SKM-1 treated with dmso at 0.1 percent for 144 hours (cell line): ENCODE measurements around the gene TPM3.
"Not testable (repeated sequence)": the region's sequence is repeated elsewhere in the genome, so short reads cannot be mapped to it uniquely, and the experiment has no call there.

Experiments
- DNase-seq: peaks from one replicate; lab custom pipeline; 2025; ENCODE audit not compliant: unreplicated experiment; lab: John Stamatoyannopoulos, UW

The TPM3 gene

DNA sequence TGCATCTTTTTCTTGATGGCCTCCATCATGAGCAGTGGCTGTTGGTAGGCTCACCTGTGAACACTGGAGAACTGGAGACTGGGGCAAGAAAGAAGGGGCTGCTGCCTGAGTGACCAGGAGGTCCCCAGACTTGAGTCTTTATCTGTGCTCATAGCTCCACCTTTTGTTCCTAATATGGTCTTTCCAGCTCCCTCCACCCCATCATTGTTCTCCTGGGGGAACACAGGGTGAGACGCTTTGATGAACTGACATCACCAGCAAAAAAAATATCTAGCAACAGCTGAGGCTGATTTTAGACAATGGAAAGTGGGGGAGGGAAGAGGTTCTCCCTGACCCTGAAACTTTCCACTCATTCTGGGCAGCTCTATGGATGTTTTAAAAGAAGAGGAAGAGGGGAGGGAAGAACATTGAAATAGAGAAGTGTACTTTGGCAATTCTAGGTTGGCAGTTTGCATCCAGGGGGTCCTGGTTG is at the start of gene TPM3:
Gene TPM3, minus strand, starts transcription at position 111 of the 472 bp plus-strand sequence. Its CDS starts 82 bp downstream, at position 29.
- peak; percentile 71 for DNase-seq

DNA sequence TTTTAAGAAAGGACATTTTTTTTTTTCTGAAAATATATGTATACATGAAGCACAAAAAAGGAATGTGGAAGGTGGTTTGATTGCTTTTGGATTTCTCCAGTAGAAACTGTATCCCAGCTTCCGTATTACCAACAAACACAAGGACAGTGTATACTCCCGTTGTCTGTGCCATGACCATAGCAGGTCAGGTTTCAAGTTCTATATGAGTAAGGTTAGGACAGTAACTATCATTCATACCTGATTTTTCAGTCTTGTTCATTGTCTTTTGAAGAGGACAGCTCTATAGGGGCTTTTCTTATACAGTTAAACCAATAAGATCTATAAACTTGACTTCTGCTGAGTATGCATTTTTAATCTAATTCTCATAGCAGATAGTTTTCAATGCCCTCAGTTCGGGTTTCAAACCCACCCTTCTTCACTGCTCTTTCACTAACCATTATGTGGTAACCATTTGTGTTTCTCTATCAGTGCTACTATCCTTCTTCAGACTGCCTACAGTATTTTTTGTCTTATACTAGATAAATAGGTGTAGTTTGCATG is 48.5 kb upstream of the TPM3 start:
- DNase-seq = no peak

DNA sequence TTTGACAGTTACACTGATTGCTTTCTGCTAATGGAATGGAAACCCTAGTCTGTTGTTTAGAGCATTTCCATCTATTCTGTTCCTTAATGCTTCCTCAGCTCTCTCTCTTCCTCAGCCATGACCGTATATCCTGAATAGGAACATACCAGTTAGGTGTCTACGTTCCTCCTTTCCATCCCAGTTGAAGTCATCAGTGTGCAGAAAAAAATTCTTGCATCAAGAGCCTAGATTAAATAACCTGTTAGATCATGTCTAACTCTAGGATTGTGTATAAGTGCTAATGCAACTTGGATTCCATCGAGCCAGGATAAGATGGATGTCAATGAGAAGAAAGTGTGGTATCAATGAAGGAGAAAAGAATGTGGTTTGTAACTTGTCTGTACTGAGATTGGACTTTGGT is 47.6 kb upstream of the TPM3 start:
- no peak for DNase-seq

DNA sequence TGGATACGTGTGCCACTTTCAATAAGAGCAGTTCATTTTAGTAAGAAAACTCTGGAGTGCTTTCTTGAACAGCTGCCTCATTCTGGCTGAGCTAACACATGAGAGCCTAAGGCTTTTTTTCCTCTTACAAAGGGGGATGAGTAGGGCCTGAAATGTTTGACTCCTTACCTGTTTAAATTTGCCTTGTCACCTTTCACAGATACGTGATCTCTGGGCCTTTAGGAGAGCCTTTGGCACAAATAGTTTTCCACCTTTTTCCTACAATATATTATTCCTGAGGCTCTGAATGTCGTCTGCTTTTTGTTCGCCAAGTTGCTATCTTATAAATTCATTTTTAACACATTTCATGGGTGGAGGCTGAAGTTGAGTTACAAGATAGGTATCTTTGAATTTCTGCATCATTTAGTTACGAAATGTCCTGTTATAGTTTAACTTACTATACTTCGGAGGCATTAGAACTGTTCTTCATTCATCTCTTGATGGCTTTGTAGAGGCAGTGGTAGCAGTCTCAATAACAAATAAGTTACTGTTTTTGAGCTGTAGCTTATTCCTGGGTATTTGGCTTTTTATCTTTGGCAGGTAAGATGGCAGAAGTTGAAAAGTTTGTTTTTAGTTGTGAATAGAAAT is 46.1 kb upstream of the TPM3 start:
- no peak for DNase-seq

DNA sequence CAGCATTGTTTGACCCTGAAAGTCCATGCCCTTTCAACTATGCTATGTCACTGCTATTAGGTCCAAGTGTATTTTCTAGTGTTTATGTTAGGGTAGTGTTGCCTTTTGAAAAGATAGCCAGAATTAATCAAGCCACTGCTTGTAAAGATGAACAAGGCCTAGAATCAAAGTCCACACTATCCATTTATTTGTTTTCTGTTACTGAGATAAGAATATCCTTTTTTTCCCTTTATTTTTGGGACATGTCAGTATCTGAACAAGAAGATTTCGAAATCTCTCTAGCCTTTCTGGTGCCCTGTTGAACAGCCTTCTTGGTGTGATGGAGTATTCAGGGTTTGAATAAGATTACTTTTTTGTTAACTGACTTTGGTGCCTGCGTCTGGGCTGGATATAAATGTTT is 45.5 kb upstream of the TPM3 start:
- no peak for DNase-seq

DNA sequence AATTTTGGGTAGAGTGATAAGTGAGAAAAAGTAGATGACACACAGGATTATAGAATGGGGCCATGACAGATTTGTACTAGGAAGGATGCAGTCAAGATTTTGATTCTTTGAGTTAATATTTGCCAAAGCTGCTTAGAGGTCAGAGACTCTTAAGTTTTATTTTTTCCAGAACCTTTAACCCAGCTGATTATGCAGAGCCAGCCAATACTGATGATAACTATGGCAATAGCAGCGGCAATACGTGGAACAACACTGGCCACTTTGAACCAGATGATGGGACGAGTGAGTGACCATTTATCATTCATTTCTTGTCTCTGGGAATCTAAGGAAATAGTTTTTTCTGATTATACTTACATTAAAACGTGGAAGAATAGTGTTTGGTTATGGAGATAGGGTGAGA is 45.0 kb upstream of the TPM3 start:
- DNase-seq = no peak

DNA sequence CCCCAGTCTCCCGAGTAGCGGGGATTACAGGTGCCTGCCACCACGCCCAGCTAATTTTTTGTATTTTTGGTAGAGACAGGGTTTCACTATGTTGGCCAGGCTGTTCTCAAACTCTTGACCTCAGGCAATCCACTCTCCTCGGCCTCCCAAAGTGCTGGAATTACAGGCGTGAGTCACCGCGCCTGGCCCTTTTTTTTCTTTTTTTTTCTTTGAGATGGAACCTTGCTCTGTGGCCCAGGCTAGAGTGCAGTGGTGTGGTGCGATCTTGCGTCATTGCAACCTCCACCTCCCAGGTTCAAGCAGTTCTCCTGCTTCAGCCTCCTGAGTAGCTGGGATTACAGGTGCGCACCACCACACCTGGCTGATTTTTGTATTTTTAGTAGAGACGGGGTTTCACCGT is 41.2 kb upstream of the TPM3 start:
- DNase-seq = not testable (repeated sequence)

DNA sequence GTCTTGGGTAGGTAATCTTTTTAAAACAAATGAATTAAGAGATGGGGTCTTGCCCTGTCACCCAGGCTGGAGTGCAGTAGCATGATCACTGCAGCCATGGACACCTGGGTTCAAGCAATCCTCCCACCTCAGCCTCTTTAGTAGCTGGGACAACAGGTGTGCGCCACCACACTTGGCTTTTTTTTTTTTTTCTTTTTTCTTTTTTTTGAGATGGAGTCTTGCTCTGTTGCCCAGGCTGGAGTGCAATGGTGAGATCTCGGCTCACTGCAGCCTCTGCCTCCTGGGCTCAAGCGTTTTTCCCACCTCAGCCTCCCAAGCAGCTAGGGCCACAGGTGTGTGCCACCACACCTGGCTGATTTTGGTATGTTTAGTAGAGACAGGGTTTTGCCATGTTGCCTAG is 39.2 kb upstream of the TPM3 start:
- not testable (repeated sequence) for DNase-seq

DNA sequence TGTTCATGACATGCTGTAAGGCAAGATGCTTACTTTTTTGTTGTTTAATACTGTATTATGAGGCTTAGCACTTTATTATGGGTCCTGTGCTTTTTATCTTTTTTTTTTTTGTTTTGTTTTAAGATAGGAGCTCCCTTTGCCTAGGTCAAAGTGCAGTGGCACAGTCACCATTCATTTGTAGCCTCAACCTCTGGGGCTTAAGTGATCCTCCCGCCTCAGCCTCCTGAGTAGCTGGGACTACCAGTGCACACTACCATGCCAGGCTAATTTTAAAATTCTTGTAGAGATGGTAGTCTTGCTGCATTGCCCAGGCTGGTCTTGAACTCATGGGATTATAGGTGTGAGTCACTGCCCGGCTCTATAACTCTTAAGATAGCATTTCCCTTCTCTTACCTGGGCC is 33.5 kb upstream of the TPM3 start:
- no peak for DNase-seq

DNA sequence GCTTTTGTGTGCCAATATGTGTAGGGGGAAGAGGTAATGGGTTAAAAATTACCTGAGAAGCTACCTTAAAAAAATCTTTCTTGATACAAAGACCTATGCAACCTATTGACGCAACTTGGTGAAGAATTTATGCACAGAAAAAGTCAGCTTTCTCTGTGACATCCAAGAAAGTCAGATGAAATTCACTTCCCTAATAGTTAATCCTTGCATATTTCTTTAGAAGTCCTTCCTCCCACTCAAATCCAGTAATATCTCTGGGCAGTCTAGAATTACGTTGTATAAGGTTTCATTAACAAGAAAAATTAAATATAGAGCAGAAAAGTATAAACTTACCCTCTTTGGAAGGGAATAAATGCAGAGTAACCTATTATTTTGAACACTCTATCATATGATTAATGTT is 31.7 kb upstream of the TPM3 start:
- DNase-seq = no peak

DNA sequence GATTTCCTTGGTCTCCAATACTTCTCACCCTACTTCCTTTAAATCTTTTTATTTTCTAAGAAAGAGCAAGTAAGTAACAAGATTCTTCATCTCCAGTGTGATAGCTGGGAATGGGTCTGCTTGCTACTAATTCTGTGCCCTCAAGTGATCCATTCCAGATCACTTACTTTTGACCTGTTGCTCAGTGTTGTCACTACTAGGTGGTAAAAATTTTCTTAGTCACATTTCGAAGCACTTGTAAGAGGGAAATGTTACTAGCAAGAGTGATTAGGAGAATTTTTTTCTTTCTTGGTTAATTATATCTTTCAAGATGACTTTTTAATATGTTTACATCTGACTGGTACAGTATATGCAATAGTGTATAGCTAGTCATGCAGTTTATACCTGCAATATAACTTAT is 31.0 kb upstream of the TPM3 start:
- DNase-seq = no peak

DNA sequence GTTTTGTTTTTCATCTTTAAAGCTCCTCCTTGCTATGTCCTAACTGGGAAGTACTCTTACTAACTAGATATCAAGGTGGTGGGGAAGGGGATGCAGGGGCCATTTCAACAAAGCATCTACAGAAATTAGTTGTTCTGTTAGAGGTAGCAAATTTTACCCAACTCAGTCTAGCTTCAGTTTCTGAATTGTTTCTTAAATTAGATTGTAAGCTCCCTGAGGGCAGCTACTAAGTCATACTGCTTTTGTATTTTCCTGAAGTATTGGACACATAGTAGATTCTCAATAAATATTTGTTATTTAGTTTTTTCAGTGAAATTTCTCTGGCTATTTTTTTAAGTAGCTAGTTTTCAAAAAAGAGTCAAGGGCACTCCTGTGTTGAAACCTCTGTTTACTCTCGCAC is 30.6 kb upstream of the TPM3 start:
- no peak for DNase-seq

DNA sequence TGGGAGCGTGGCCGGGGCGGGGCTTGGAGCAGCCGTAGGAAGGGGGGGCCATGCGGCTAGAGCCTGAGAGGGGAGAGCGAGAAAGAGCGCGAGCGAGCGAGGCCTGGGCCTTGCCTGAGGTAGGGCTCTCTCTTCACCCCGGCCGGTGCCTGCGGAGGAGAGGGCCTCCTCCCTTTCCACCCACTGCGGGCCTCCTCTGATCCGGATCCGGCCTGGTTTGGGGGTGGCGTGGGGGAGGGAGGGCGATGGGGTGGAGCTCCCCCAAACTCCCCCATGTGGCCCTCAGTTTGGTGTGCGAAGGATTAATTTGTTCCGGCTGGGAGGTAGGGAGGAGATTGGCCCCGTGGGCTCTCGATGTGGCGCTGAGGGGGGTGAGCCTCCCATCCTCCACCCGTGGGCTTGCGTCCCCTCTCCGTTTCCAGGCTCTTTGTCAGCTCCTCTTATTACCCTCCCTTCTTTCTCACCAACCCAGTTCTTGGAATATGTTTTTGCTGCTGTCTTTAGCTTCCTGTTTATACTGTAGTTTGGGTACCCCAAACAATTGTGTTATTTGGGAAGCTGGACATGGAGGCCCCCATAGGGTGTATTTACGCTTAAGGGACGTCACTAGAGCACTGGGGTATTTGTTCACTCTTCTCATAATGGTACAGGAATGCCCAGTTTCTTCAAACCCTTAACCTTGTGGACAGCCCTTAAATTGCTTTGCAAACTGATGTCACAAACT is 29.5 kb upstream of the TPM3 start:
- DNase-seq = peak; percentile 65

DNA sequence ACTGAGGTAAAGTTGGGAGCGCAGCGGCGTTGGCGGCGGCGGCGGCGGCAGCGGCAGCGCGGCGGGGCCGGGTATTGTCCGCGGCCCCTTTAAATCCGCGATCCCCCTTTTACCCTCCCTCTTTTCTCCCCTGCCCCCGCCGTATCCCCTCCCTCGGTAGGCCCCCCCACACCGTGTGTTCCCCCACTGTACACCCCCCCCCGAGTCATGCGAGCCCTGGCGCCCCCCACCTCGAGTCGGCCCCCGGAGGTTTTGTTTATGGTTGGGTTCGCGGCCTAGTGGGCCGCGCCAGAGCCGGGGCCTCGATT is 29.0 kb upstream of the TPM3 start:
- DNase-seq = no peak

DNA sequence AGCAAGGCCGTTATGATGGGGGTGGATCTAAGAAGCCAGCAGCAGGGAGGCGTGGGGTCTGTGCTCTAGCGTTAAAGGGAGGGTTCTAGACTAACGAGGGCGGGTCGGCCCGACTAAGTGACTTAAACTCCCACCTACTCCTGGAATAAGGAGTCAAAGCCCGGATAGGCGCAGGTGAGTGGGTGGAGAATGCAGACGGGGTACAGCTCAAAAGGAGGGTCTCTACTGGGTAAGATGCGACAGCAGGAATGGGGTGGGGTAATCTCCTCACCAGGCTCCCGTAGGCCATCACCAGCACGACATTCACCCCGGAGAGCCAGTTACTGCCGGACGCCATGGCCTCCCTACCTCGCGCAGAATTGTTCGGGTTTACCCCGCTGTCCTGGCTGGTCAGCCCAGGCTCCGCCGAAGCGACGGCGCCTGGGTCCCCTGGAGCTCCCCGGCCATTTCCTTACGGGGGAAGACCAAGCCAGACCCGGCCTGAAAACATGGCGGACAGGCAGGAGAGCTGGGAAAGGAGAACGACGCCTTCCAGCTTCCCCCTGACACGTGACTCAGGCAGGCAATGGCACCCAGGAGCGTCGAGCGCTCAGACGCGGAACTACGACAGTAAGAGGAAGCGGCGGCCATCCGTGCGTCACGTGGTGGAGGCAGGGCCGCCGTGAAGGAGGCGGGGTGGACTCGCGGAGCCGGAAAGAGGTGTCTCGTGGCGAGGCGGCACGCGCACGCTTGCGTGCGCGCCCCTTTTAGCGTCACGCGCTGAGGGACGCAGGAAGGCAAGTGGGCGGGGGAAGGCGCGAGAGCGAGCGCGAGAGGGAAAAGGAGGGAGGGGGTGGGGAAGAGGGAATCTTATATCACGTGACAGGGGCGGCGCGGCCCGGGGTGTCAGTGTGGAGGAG is 28.4 kb upstream of the TPM3 start, which contains the start of gene UBAP2L:
Gene UBAP2L, plus strand, starts transcription at position 885 of the 899 bp plus-strand sequence. CDS start 4,169 bp downstream, outside the sequence.
- peak; percentile 100 for DNase-seq

DNA sequence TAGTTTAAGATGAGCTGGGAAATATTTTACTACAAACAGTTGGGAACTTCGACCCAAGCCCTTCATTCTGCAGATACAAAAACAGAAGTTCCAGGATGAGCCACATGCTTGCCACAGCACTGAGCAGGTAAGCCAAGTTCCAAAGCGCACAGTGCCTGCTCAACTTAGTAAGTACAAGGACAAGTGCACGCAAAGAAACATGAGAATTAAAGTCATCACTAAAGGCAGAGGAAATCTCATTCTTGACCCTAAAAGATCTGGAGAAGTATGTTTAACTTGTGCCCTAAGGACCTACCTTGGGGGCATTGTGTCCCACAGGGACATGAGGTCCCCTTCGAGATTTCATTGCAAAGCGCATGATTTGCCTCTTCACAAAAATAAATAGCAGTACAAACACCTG is 27.6 kb upstream of the TPM3 start:
- peak; percentile 54 for DNase-seq

DNA sequence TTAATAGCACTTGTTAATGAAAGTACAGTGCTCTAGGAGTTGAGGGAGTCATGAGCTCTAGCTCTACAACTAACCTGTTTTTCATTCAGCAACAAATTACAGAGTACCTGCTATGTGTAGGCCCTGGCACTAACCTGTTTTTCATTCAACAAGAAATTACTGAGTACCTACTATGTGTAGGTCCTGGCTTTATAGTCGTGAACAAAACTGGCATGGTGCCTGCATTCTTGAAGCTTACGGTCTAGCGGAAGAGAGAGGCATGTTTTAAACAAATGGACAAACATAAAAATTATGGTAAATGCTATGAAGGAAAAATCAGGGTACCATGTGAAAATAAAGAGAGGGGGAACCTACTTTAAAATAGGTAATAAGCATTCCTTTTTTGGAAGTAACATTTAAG is 26.6 kb upstream of the TPM3 start:
- no peak for DNase-seq

DNA sequence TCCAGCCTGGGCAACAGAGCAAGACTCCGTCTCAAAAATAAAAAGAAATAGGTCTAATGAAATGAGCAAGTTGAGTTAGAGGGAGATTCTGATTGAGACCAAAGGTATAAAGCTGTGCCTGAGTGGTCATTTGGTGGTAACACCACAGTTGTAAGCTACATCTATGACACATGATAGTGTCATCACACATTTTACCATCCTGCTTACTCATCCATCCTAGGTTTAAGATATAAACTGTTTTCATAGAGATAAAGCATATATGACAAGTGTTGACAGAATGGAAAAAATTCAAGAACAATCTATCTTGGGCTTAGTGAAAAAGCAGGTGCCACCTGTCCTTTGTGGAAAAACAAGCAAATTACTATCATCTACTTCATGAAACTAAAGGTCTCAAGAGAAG is 21.4 kb upstream of the TPM3 start:
- DNase-seq = no peak

DNA sequence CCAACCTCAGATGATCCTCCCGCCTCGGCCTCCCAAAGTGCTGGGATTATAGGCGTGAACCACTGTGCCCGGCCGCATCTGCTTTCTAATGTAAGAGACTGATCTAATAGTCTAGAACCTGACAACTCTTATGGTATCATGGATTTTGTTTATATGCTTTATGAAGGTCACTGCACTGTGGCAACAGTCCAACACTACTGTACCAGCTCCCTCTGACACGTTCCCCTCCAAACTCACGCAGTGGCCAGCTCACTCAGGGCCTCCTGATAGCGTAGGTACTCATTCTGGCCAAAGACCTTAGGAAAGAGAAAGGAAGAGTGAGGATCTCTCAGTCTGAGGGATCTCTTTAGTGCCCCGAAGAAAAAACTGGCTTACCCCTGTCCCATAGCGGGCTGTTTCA is 20.2 kb upstream of the TPM3 start:
- no peak for DNase-seq

DNA sequence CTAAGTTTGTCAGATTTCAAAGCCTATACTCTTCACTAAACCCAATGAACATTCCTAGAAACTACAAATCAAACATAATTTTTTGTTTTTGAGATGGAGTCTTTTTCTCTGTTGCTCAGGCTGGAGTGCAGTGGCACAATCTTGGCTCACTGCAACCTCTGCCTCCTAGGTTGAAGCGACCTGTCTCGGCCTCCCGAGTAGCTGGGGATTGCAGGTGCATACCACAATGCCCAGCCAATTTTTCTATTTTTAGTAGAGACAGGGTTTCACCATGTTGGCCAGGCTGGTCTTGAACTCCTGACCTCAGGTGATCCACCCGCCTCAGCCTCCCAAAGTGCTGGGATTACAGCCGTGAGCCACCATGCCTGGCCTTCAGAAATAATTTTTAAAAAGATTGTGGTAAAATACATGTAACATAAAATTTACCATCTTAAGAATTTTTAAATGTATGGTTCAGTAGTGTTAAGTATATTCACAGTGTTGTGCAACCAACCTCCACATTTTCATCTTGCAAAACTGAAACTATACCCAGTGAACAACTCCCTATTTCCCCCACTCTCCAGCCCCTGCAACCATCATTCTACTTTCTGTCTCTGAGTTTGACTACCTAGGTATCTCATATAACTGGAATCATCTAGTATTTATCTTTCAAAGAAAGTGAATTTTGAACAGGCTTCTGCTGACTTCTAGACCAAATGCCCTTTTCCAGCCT is 16.9 kb upstream of the TPM3 start:
- DNase-seq = peak; percentile 27

DNA sequence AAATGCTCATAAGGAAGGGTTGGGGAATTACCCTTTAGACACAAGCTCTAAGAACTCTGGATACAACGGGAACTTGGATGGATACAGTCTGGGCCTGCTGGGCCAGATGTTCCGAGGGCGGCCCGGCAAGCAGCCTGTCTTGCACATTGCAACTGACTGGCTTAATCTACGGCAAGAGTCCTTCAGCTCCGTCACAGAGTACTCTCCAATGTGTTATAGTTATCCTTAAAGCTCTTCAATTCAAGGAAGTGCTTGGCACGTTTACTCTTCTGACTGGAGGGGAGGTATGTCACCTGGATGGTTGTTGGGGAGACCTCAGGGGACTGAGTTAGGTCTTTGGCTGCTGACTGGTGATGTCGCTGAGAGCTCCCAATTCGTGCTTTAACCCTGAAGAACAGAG is 15.4 kb upstream of the TPM3 start:
- no peak for DNase-seq
